BLaER1 treated with 17β-estradiol and CSF1 and Interleukin-3, amounts not matched to agents 10 nM and 100 nM (cell line): ENCODE measurements around the gene MAML2.

Experiments used
- H3K27ac ChIP-seq, 11 experiments: shearing (Covaris generic); formaldehyde crosslinking; 2 replicates each; pipeline ENCODE4 v1.8.1; 2022
- H3K27me3 ChIP-seq, 11 experiments: shearing (Covaris generic); formaldehyde crosslinking; 2 replicates each; pipeline ENCODE4 v1.8.1; 2022
- H3K36me3 ChIP-seq, 11 experiments: shearing (Covaris generic); formaldehyde crosslinking; 2 replicates each; pipeline ENCODE4 v1.8.1; 2022
- H3K4me1 ChIP-seq, 10 experiments: shearing (Covaris generic); formaldehyde crosslinking; 2 replicates each; pipeline ENCODE4 v1.8.1; 2022
- H3K4me2 ChIP-seq, 11 experiments: shearing (Covaris generic); formaldehyde crosslinking; 2 replicates each; pipeline ENCODE4 v1.8.1; 2022
- H3K4me3 ChIP-seq, 10 experiments: shearing (Covaris generic); formaldehyde crosslinking; 2 replicates each; pipeline ENCODE4 v1.8.1; 2022
- H3K9ac ChIP-seq, 11 experiments: shearing (Covaris generic); formaldehyde crosslinking; 2 replicates each; pipeline ENCODE4 v1.8.1; 2022
- H3K9me3 ChIP-seq, 11 experiments: shearing (Covaris generic); formaldehyde crosslinking; replicated peaks in 1 of 11; 2 replicates each; pipeline ENCODE4 v1.8.1; 2022
- H4K20me1 ChIP-seq, 11 experiments: shearing (Covaris generic); formaldehyde crosslinking; 2 replicates each; pipeline ENCODE4 v1.8.1; 2022
- Cebpa-rat ChIP-seq, 11 experiments: shearing (Covaris generic); IDR thresholded peaks; 2 replicates each; pipeline ENCODE4 v1.8.1; 2022

MAML2 gene

DNA sequence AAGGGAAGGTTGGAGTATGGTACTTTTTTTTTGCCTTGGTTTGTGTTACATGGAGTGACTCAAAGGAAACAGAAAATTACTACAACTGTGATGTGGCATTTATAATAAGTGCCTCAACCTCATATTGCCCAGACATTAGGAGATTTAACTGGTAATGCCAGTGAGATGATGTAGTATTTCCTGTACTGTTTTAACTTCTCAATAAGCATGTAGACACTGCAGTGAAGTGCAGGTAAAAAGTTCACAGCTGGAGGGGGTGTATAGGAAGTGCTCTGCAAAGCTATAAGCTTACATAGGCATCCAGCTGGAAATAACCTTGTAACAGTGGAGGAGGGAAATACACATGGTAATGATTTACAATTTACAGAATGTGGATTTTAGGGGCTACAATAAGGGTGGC, 280.9 kb downstream of the MAML2 start:
- Histone ChIP-seq H3K9ac (no peak overlapping the region), H3K36me3 (peaks cover 0 to 86% (median 0%) of the 10 kb centered on the region in 11 experiments; a peak in 5 of 22 replicates), H3K4me2 (no peak overlapping the region), H3K9me3 (no peaks in the 10 kb centered on the region), H4K20me1 (peaks cover 0 to 78% (median 0%) of the 10 kb centered on the region in 11 experiments; a peak in 5 of 22 replicates), H3K27ac (no peak overlapping the region), H3K27me3 (no peaks in the 10 kb centered on the region), H3K4me1 (0 out of 20 replicates have a peak, but pooled peaks cover 0 to 2% (median 0%) of the 10 kb centered on the region in 10 experiments), H3K4me3 (no peak overlapping the region)
- no peak for TF ChIP-seq Cebpa-rat (IDR thresholded peaks at IDR 0.05)

DNA sequence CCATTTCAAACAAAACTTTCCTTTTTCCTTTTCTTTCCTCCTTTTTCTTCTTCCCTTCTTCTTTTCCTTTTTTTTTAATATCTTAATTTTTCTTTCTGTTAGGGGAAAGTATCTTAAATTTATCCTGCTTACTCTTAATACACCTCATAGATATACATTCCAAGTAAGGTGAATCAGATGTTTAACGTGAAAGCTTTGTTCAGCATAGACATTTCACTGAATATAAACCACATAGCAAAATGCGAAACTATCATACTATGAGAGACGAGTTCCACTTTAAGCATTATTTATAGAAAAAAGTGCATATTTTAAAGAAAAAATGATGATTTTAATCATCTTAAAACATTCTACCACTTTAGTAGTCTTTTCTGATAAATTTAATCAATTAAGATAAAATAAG, 281.3 kb downstream of the MAML2 start:
- Histone ChIP-seq H3K4me2 (no peak overlapping the region), H4K20me1 (peaks cover 0 to 76% (median 0%) of the 10 kb centered on the region in 11 experiments; a peak in 5 of 22 replicates), H3K27me3 (no peaks in the 10 kb centered on the region), H3K9me3 (no peaks in the 10 kb centered on the region), H3K36me3 (peaks cover 0 to 86% (median 0%) of the 10 kb centered on the region in 11 experiments; a peak in 5 of 22 replicates), H3K4me3 (no peak overlapping the region), H3K27ac (no peak overlapping the region), H3K4me1 (peaks cover 0 to 5% (median 0%) of the 10 kb centered on the region in 10 experiments; a peak in 2 of 20 replicates), H3K9ac (no peak overlapping the region)
- no peak for TF ChIP-seq Cebpa-rat (IDR thresholded peaks at IDR 0.05)

DNA sequence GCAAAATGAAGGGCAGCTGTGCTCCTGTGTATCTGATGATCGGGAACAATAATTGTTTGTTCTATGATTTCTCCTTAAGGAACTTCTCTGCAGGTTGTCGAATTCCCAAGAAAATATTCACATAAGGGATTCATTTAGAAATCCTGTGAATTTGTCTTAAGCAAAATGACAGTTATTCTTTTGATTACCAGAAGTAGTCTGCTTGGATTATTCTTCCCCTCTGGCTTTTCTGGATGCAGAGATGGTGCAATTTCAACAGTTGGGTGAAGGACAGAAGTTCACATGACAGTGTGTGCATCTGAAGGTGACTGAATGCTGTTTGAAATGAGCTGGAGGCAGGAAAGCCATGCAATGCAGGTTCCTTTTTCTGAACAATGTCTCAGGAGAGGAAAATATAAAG, 281.9 kb downstream of the MAML2 start:
- H3K4me1 ChIP-seq: peaks cover 0 to 12% (median 0%) of the 10 kb centered on the region in 10 experiments; a peak in 5 of 20 replicates
- H3K36me3 ChIP-seq: peaks cover 0 to 81% (median 0%) of the 10 kb centered on the region in 11 experiments; a peak in 5 of 22 replicates
- TF ChIP-seq Cebpa-rat (IDR thresholded peaks at IDR 0.05): no peak
- no peaks in the 10 kb centered on the region for H3K9me3 ChIP-seq
- no peaks in the 10 kb centered on the region for H3K27me3 ChIP-seq
- no peak overlapping the region for H3K4me2 ChIP-seq
- H3K4me3 ChIP-seq: no peak overlapping the region
- H3K27ac ChIP-seq: no peak overlapping the region
- H3K9ac ChIP-seq: no peak overlapping the region
- peaks cover 0 to 69% (median 0%) of the 10 kb centered on the region in 11 experiments; a peak in 5 of 22 replicates for H4K20me1 ChIP-seq

DNA sequence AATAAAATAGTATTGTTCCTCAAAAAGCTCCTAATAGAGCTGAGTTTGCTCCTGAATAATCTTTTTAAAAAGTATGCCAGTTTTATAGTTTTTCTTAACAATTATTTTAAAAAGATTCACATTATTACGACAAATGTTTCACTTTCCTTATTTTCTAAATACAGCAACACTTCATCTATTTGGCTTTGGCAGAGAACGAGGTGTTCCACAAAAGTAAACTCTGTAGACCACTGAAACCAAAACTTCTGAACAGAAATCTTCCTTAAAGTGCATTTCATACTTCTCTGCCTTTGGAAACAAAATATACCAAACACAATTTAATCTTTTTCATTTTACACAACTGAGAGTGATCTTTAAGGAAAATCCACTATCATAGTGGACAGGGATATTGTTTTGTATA, 285.5 kb downstream of the MAML2 start:
- Histone ChIP-seq H3K27ac (no peak overlapping the region), H3K4me1 (peaks cover 0 to 46% (median 13%) of the 10 kb centered on the region in 10 experiments; a peak in 13 of 20 replicates), H3K9ac (no peak overlapping the region), H3K9me3 (no peaks in the 10 kb centered on the region), H3K27me3 (no peaks in the 10 kb centered on the region), H3K4me2 (no peak overlapping the region), H3K36me3 (peaks cover 0 to 56% (median 0%) of the 10 kb centered on the region in 11 experiments; a peak in 5 of 22 replicates), H4K20me1 (peaks cover 0 to 38% (median 0%) of the 10 kb centered on the region in 11 experiments; a peak in 3 of 22 replicates), H3K4me3 (no peak overlapping the region)
- TF ChIP-seq Cebpa-rat (IDR thresholded peaks at IDR 0.05): no peak

DNA sequence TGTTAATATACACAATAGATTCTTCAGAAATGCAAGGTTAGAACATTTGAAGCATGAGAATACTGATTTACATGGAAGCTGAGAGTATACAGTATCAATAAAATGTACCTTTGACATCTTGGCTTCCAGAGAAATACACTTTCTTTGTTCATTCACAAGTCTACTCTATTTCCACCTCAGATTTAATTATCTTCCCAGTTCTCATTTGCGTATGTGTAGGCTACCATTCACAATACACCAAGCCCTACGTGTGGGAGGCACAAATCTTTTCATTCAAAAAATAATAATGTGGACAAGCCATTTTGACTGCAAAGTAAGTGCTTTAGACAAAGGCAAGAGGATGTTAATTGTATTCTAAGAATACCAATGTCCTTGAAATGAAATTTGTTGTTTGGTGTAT, 286.4 kb downstream of the MAML2 start:
- H3K9me3 ChIP-seq: no peaks in the 10 kb centered on the region
- H3K27ac ChIP-seq: no peak overlapping the region
- no peak overlapping the region for H3K9ac ChIP-seq
- H3K4me1 ChIP-seq: peaks cover 0 to 46% (median 13%) of the 10 kb centered on the region in 10 experiments; a peak in 13 of 20 replicates
- H3K27me3 ChIP-seq: no peaks in the 10 kb centered on the region
- H3K4me3 ChIP-seq: no peak overlapping the region
- TF ChIP-seq Cebpa-rat (IDR thresholded peaks at IDR 0.05): no peak
- H3K4me2 ChIP-seq: peak overlapping the region in 1 of 11 experiments; percentile 66; a peak in 1 of 22 replicates
- H3K36me3 ChIP-seq: peaks cover 0 to 65% (median 0%) of the 10 kb centered on the region in 11 experiments; a peak in 5 of 22 replicates
- peaks cover 0 to 35% (median 0%) of the 10 kb centered on the region in 11 experiments; a peak in 3 of 22 replicates for H4K20me1 ChIP-seq

DNA sequence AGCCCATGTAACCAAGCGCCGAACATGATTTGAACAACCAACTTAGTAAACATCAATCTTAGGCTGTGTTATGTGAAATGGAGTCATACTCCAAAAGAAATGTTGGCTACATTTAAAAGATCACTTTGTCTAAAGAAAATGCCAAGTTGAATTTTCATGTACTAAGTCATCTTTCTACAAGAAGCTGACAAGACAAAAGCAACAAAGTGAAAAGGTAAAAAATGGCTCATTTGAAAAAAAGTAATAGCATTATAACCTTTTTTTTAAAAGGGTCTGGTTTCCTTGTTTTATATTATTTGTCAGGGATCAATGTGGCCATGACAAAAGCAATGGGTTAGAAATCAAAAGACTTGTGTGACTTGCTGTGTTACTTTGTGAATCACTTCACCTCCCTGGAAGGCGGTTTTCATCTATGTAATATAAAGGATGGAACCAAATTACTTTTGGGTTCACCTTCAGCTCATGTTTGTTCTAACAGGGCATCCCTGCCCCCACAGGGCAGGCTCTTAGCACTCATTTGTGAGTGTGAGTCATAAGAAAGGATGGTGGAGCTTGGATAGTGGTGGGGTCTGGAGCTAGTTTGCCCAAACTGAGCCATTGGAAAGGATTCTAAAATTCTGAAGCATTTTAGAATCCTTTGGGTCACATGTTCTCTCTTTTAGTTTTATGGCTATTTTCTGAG, 287.1 kb downstream of the MAML2 start:
- H3K4me3 ChIP-seq: no peak overlapping the region
- H3K4me2 ChIP-seq: peak overlapping the region in 3 of 11 experiments; percentile 8 to 66 (median 35); a peak in 5 of 22 replicates
- peaks cover 0 to 66% (median 0%) of the 10 kb centered on the region in 11 experiments; a peak in 5 of 22 replicates for H3K36me3 ChIP-seq
- H3K27me3 ChIP-seq: no peaks in the 10 kb centered on the region
- no peak for TF ChIP-seq Cebpa-rat (IDR thresholded peaks at IDR 0.05)
- H3K9me3 ChIP-seq: no peaks in the 10 kb centered on the region
- H3K27ac ChIP-seq: peak overlapping the region in 1 of 11 experiments; percentile 9; a peak in 2 of 22 replicates
- H3K4me1 ChIP-seq: peaks cover 0 to 46% (median 13%) of the 10 kb centered on the region in 10 experiments; a peak in 13 of 20 replicates
- H4K20me1 ChIP-seq: peaks cover 0 to 34% (median 0%) of the 10 kb centered on the region in 11 experiments; a peak in 2 of 22 replicates
- H3K9ac ChIP-seq: no peak overlapping the region

DNA sequence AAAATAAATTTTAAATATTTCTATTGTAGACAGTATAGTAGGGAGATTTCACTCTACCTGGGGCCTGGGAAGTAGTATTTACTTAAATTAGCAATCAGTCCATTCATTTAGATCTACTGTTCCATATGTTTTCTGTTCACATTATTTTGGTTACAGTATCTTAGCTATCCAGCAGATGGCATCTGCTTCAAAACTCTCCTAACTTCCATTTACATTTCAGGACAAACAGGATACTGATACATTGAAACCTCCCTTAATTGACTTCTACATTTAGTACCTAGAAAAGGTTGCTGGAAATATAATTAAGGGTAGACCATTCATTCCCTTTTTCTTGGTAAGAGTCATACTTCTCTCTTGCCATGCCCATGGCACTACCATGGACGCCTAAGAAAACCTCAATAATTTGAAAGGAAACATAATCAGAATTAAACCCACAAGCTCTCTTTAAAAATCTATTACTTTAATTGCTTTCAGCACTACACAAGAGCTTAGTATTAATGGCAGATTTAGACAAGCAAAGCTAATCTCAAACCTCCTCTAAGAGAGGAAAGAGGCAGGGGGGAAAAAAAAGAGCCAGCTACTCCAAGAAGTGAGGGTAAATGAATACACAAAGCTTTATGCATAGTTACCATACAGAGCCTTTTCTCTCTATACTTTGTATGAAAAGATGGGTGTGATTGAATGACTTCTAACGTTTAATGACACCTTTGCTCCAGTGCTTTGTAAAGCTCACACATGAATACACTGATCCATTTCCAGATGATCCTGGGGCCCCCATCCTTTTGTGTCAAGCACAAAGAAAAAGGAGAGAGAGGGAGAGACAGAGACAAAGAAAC, 287.9 kb downstream of the MAML2 start:
- H3K4me2 ChIP-seq: peak overlapping the region in 3 of 11 experiments; percentile 7 to 77 (median 66); a peak in 5 of 22 replicates
- peak overlapping the region in 2 of 11 experiments; percentile 2 to 9; a peak in 2 of 22 replicates for H3K27ac ChIP-seq

DNA sequence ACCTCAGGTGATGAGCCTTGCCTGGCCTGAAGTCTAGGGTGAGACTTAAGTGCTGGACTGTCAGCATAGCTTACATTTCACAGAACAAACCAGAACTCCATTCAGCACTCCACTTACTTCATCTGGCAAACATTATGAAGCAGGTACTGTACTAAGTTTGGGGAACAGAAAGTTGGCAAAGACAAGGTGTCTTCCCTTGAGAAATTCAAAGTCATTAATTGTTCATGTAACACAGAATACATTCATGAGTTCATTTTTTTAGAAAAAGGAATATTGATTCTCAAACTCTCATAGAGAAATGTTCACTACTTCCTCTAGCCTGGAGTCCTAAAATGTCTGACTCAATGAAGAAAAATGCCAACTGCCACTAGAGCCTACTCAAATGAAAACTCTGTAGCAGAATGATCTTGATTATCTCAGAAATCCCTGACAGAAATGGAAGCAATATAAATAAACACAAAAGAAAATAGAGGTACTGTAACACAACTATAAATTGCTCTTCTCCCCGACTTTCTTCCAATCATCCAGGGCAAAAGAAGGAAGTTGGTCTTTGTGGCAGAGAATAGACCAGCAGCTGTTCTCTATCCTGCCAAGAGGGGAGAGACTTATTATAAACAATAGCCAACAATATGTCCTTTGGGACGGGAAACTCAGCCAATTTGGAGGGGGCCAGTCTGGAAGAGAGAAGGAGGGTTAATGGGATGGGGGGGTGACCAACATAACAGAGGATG, 289.9 kb downstream of the MAML2 start:
- H3K27ac ChIP-seq: peak overlapping the region in 1 of 11 experiments; percentile 36; a peak in 1 of 22 replicates

More for the DNA sequence above, 287.9 kb downstream of the MAML2 start:
- H3K9ac ChIP-seq: no peak overlapping the region
- H4K20me1 ChIP-seq: peaks cover 0 to 41% (median 0%) of the 10 kb centered on the region in 11 experiments; a peak in 3 of 22 replicates
- peaks cover 0 to 66% (median 0%) of the 10 kb centered on the region in 11 experiments; a peak in 5 of 22 replicates for H3K36me3 ChIP-seq
- no peaks in the 10 kb centered on the region for H3K27me3 ChIP-seq
- no peaks in the 10 kb centered on the region for H3K9me3 ChIP-seq
- no peak for TF ChIP-seq Cebpa-rat (IDR thresholded peaks at IDR 0.05)
- no peak overlapping the region for H3K4me3 ChIP-seq
- peaks cover 0 to 46% (median 13%) of the 10 kb centered on the region in 10 experiments; a peak in 13 of 20 replicates for H3K4me1 ChIP-seq

More for the DNA sequence above, 289.9 kb downstream of the MAML2 start:
- Histone ChIP-seq H3K27me3 (no peaks in the 10 kb centered on the region), H3K36me3 (peaks cover 0 to 53% (median 0%) of the 10 kb centered on the region in 11 experiments; a peak in 5 of 22 replicates), H3K4me3 (no peak overlapping the region), H3K9ac (no peak overlapping the region), H3K4me2 (peak overlapping the region in 8 of 11 experiments; percentile 14 to 77 (median 48); a peak in 15 of 22 replicates), H3K4me1 (peaks cover 0 to 46% (median 13%) of the 10 kb centered on the region in 10 experiments; a peak in 13 of 20 replicates), H4K20me1 (peaks cover 0 to 34% (median 0%) of the 10 kb centered on the region in 11 experiments; a peak in 2 of 22 replicates), H3K9me3 (no peaks in the 10 kb centered on the region)
- TF ChIP-seq Cebpa-rat (IDR thresholded peaks at IDR 0.05): no peak
